Head of caudate nucleus (tissue), 42 donors: ENCODE results near the gene WDR37.
"Not testable (repeated sequence)": the region's sequence is repeated elsewhere in the genome, so short reads cannot be mapped to it uniquely, and the experiment has no call there.

Experiments used
- DNase-seq, 42 donors: peaks; one replicate each; pipeline versions ENCODE4 v3.0.0 to v3.0.0-alpha.2; 2020 to 2021; ENCODE audit warnings: mixed read lengths in 7 of 42
- intact Hi-C: fragments of 100-400 bp; cut with DNase I; formaldehyde crosslinking; loops from one replicate; pipeline ENCODE4 v1.15.0; 2022

WDR37 gene

DNA sequence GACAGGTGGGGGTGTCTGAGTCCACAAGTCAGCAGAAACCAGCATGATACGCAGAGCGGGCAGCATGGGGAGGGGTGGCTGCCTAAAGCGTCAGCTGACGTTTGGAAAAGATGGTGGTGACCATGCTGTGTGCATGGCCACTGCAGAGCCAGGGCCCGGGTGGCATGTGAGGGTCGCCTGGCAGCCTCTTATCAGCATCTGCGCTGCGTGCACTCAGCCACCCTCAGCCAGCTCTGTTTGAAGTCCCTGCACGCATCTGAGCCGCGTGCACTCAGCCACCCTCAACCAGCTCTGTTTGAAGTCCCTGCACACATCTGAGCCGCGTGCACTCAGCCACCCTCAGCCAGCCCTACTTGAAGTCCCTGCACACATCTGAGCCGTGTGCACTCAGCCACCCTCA lies 61.5 kb downstream of the WDR37 start:
- intact Hi-C loops, result no loop called here
- peak in 3 of 42 donors; percentile 26 to 32 (median 31) for DNase-seq

DNA sequence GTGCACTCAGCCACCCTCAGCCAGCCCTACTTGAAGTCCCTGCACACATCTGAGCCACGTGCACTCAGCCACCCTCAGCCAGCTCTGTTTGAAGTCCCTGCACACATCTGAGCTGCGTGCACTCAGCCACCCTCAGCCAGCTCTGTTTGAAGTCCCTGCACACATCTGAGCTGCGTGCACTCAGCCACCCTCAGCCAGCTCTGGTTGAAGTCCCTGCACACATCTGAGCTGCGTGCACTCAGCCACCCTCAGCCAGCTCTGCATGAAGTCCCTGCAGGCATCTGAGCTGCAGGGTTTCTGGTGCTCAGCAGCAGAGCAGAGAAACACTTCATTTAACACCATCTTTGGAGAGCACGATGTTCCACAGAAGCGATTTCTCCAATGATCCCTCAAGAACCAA lies 62.1 kb downstream of the WDR37 start:
- intact Hi-C loops, result not testable (repeated sequence)

DNA sequence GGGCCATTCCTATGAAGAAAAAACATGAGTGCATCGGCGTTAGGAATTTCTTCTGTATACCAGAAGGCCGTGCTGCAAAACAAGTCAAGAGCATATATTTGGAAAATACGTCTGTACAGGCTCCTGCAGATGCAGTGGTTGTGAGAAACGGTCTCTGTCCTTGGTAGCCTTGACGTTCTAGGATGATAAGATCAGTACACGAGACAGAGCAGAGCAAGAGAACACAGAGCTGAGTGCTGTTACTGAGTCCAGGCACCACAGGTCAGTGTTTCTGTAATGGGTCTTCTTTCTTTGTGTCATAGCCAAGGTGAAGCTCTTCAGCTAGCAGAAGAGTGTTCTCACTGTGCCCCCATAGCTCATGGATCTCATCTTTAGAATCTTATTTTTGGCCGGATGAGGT lies 62.8 kb downstream of the WDR37 start:
- DNase-seq, result peak in 2 of 42 donors; percentile 3 to 30
- intact Hi-C loops, result no loop called here

More for the DNA sequence above, 62.1 kb downstream of the WDR37 start:
- peak in 20 of 42 donors; percentile 26 to 67 (median 42) for DNase-seq

DNA sequence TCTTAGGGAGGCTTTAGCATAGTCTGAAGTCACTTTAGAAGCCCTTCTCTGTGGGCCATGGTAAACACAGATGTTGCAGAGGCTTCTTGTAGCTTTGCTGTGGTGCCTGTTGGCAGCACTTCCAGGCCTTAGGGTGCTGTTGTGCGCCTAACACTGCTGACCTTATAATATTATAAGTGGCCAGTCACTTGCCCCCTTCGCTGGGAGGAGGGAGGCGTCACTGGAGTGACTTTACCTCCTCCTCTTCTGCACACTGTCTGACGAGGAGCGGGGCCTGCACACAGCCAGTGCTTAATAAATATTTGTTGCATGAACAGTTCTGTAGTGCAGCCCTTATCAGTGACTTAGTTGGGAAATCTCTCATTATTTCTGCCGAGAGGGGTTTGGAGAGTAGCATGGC lies 63.3 kb downstream of the WDR37 start:
- intact Hi-C loops, result no loop called here
- peak in 2 of 42 donors; percentile 14 to 39 for DNase-seq

DNA sequence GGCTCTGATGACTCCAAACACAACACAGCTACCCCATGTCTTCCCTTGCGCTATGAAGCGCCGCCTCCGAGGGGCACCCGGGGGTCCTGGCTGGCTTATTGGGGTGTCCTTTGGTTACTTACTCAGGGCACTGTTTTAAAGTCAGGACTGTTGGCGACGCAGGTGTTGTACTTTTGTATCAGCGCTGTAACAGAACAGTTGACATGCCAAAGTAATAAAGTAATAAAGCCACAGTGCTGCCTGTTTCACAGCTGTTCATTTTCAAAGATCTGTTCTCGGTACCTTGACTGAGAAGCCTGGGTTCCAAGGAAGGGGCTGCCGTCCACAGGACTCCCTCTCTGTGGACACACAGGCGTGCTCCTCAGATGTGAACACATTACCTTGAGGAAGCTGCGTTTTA lies 64.1 kb downstream of the WDR37 start:
- peak in 2 of 42 donors; percentile 9 to 22 for DNase-seq

DNA sequence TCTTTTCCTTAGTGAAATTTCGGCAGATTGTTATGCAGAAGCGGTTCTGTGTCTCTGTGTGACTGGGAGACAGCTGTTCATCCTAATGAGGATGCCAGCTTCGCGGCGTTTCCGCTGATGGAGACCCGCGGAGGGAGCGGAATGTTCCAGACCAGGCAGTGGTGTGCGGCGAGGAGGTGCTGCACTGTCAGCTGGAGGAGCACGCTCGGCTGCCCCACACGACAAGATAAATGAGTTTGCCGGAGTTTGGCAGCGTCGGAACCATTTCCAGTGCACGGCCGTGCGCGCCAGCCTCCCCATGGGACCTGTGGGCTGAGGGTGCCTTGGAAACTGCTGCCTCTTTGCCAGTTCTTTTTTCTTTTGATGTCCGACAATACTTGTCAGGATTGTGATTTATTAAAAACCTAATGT lies 64.6 kb downstream of the WDR37 start:
- intact Hi-C loops, result no loop called here
- peak in 2 of 42 donors; percentile 26 to 39 for DNase-seq

More for the DNA sequence above, 64.1 kb downstream of the WDR37 start:
- intact Hi-C loops, result no loop called here

DNA sequence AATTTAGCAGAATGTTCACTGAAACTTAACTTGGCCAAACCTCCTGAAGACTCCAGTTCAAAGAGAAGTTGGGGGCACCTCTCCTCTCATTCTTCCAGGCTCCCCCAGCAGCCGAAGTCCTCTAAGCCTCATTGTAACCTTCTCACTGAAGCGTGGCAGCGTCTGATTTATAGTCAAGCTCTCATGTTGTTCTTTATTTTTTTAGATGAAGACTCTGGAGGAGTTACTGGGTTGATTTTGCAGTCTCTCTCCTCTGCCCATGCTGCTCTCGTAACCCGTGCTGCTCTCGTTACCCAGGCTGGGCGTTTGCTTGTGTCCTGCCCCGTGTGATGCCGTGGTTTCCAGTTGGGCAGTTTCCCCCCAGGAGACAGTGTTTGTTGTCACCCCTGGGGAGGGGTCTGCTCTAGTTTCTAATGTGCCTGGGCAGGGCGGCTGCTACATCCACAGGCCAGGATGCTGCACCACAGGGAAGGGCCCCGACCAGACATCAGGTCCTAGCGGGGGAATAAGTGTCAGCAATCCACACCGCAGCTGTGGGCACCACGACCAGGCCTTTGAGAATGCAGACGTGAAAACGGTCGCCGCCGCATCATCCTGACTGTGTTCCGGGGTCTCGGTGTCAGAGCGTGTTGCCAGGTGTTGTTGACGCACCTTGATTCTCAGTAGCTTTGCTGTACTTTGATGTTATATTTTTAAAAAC lies 65.2 kb downstream of the WDR37 start:
- DNase-seq, result peak in 2 of 42 donors; percentile 3 to 36
- intact Hi-C loops, result no loop called here

DNA sequence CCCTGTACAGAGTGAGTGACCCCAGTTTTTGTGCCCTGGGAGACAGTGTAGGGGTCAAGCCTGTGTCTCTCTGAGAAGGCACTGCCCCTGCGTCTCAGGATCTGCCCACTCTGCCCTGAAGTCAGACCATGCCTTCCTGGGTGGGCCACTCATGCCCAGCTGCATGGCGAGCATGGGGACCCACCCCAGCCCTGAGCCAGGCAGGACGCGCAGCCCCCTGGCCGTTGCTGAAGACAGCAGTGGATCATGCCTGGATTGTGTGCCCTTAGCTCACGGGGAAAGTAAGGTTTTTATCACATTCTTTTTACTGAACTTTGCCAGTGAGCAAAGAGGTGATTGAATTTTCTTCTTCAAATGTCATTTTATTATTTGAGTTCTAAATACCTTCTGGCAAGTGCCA lies 66.2 kb downstream of the WDR37 start:
- peak in 1 of 42 donors; percentile 37 for DNase-seq
- intact Hi-C loops, result no loop called here

DNA sequence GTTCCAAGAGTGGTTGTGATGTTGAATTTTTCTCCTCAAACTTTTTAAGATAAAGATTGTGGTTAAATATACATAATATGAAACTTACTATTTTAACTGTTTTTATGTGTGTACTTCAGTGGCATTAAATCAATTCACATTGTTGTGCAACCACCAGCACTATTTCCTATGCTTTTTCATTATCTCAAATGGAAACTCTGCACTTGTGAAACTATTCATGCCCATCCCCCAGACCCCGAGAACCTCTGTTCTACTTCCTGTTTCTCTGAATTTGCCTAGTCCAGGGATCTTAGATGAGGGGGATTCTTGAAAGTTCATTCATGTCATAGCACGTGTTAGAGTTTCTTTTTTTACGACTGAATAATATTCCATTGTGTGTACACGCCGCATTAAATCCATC lies 67.0 kb downstream of the WDR37 start:
- intact Hi-C loops, result no loop called here
- peak in 1 of 42 donors; percentile 8 for DNase-seq

DNA sequence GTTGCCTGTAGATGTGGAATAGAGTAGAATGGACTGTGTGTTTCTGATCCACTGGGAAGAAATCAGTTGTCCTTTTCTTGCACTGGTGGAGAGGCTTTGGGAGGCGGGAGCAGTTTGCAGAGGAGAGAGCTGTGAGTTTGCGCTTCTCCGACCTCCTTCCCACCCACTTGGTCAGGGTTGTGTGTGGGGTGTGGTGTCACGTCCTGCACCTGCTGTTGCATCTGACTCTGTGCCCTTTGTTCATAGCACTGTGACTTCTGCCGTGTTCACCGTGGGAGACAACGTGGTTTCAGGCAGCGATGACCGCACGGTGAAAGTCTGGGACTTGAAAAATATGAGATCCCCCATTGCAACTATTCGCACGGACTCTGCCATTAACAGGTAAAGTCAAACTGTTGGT lies 67.8 kb downstream of the WDR37 start:
- intact Hi-C loops, result no loop called here
- DNase-seq, result peak in 1 of 42 donors; percentile 32

DNA sequence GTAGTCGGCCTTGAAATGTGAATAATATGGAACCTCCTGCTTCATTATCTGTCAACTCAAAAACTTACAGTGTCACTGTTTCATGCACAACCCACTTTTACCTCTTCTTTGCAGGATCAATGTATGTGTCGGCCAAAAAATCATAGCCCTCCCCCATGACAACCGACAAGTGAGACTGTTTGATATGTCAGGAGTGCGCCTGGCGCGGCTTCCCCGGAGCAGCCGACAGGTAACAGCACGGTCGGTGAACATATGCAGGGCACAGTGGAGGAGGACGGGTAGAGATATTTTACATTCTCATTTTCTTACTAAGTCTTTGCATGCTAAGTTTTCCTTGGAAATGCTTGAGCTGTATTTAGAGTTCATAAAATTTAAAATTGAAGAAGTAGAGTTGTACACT lies 68.6 kb downstream of the WDR37 start:
- peak in 17 of 42 donors; percentile 25 to 73 (median 46) for DNase-seq
- intact Hi-C loops, result no loop called here

DNA sequence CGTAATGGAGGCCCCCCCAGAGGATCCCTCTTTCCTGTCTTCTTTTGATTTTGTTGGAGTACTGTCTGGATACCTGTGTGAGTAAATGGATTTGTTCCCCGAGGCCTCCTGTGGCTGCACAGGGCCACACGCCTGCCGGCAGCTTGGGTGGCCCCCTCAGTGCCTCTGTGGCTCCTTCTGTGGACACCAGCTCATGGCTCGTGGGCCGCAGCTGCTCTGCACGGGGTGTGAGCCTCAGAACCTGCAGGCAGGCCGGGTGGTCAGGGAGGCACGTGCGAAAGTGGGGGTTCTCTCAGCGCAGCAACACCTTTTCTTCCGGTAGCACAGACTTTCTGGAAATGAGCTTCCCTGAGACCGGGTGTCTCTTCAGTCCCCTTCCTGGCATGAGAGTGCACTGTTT lies 70.3 kb downstream of the WDR37 start:
- intact Hi-C loops, result no loop called here
- peak in 1 of 42 donors; percentile 25 for DNase-seq

DNA sequence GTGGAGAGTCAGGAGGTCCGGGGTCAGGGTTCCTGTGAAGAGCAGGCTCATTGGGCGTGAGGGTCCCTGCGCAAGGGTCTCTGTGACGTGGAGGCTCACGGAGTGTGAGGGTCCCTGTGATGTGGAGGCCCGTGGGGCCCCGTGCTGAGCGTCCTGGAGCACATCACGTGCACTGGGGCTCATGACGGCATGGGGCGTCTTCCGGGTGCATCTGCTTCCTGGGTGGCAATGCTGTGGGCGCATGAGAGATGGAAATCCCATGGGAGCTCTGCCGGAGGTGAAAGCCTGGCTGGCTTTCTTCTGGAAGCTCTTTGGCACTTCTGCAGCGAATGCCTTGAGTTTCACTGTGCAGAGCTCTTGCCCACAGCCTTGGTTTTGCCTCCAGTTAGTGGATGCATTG lies 71.4 kb downstream of the WDR37 start:
- DNase-seq, result peak in 1 of 42 donors; percentile 35
- intact Hi-C loops, result no loop called here

DNA sequence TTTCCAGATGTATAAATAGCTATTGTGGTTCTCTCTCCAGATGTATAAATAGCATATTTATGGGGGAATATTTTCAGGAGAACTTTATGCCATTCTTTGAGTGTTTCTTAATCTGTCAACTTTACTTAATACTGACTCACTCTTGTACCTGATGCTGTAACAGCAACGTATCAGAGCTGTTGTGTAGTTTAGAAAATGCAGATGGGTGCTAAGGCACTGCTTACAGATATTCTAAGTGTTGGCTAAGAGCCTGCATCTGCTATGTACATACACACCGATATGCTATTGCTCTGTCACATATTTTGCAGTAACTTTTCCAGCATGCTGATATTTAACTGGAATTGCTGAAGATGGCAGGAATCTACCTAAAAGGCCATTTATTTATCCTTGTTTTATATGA lies 71.9 kb downstream of the WDR37 start:
- intact Hi-C loops, result no loop called here
- DNase-seq, result no peak

DNA sequence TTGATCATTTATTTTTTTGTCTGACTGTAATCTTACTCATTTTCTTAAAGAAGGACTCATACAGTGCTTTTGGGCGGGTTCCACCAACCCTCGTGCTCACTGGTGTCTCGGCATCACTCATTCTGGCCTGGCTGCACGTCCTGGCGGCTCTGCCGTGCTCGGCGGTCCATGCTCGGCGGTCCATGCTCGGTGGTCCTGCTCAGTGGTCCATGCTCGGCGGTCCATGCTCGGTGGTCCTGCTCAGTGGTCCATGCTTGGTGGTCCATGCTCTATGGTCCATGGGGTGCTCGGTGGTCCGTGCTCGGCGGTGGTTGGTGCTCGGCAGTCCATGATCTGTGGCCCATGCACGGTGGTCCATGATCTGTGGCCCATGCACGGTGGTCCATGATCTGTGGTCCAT lies 72.5 kb downstream of the WDR37 start:
- intact Hi-C loops, result no loop called here
- DNase-seq, result peak in 1 of 42 donors; percentile 37

DNA sequence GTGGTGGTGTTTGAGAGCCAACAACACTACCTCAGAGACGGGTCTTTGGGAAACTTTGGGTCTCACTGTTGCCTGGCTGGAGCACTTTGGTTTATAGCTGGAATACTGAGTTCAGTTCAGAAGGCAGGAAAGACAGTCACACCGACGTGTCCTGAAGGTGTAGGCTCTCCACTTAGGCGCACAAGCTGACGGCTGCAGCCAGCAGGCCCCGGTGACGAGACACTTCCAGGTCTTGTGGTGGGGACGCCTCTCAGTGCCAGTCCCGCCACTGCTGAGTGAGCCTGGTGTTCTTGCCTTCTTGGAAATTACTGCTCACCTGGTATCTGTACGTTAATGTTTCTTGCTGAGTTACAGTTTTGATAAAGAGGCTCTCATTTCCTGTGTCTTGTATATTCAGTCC lies 74.0 kb downstream of the WDR37 start:
- DNase-seq, result no peak
- intact Hi-C loops, result no loop called here

DNA sequence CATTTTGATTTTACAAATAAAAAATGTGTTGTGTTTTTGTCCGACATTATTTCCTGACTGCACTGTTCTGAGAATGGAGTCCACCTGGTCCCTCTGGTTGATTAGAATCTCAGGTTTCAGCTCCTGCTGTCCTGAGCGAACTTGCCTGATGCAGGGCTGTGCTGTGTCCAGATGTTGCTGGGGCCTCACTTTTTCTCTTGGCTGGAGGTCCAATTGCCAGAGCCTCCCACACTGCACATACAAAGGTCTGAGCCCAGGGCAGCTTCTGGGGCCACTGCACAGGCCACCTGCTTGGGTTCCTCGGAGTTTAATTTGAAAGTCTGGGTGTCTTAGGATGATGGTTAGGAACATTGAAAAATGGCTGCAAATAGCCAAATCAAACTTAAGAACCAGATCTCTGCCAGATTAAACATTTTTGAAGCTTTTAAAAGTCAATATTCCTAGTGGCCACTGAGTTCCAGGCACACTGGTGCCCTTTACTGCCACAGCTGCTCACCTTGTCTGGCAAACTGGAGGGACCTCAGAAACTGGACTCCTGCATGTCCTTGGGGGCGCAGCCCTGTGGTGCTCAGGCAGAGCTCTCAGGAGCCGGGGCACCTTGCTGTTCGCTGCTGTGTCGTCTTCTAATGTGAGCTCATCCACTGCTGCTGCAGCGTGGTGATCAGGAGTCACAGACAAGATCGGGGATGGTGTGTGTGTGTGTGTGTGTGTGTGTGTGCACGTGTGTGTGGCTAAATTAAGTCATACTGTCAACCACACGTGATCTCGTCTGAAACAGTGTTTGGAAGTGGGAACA lies 75.0 kb downstream of the WDR37 start:
- peak in 1 of 42 donors; percentile 5 for DNase-seq
- intact Hi-C loops, result no loop called here

DNA sequence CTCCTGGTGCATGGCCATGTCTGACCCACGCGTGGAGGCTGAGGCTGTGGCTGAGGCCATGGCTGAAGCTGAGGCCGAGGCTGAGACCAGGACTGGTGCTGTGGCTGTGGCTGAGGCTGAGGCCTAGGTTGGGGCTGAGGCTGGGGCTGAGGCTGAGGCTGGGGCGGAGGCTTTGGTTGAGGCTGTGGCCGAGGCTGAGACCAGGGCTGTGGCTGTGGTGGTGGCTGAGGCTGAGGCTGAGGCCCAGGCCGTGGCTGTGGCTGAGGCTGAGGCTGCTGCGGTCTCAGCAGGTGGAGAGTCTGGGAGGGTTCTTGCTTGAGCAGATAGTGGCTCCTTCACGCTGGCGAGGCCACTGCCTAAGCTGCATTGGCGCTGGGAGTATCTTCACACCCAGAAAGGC lies 76.4 kb downstream of the WDR37 start:
- intact Hi-C loops, result no loop called here
- DNase-seq, result peak in 2 of 42 donors; percentile 11 to 32

DNA sequence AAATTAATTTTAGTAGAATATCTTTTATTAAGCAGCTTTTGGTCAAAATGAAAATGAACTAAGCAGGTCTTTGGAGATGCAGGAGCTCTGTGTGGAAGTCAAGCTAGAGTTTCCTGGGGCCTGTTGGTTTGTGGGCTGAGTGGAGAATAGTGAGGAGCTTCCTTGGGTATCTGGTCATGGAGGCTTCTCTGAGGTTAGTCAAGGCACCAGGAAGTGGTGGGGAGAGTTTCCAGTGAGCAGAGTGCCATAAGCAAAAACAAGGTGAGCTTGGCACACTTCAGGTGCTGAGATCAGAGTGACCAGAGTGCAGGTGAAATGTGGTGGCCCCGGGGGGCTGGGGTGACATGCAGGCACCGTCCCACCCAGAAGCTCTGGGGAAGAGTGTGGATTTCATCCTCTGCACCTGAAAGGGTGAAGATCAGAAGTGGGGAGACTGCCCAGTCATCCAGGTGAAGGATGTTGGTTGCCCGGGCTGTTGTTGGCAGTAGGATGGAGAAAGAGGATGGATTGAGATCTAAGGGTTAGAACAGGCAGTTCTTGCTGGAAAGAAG lies 77.4 kb downstream of the WDR37 start:
- no peak for DNase-seq
- intact Hi-C loops, result no loop called here

DNA sequence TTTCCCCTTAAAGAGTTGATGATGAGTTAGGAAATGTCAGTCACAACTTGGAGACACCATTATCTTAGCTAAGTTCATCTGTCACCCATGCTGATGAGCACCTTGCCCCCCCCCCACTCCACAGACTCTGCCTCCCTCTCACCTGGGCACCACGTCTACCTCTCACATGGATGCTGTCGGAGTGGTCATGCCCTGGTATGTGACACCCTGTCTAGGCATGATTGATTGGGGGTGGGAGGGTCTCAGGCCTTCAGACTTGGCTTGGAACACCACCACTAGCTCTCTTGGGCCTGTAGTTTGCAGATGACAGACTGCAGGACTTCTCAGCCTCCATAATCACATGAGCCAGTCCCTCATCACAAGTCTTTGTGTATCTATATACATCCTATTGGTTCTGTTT lies 78.0 kb downstream of the WDR37 start:
- intact Hi-C loops, result no loop called here
- no peak for DNase-seq
